HG02798 (cell line): Measurements from ENCODE around the gene ENKUR.

Experiments used
- ATAC-seq: cut with Tn5 transposase; IDR thresholded peaks from one replicate; pipeline ENCODE4 v1.9.1; 2021; ENCODE audit warnings: mild to moderate bottlenecking; ENCODE audit not compliant: unreplicated experiment, poor library complexity

The ENKUR gene

GRCh38 chr10:25015828-25016375 lies at the start of gene ENKUR:
Gene ENKUR, minus strand, starts transcription at chr10:25016158. Its CDS starts 222 bp downstream, at chr10:25015936.
- peak; percentile 68 for ATAC-seq

- no peak for ATAC-seq
Observed at GRCh38 chr10:25064401-25064800, 48.4 kb upstream of the ENKUR start.

- no peak for ATAC-seq
Observed at GRCh38 chr10:25063644-25064043, 47.7 kb upstream of the ENKUR start.

GRCh38 chr10:25063157-25063556 lies 47.2 kb upstream of the ENKUR start:
- no peak for ATAC-seq

GRCh38 chr10:25061711-25062449 lies 45.9 kb upstream of the ENKUR start:
- no peak for ATAC-seq

GRCh38 chr10:25061125-25061524 lies 45.2 kb upstream of the ENKUR start:
- ATAC-seq, result no peak

- ATAC-seq, result no peak
Observed at GRCh38 chr10:25059990-25060389, 44.0 kb upstream of the ENKUR start.

- no peak for ATAC-seq
Observed at GRCh38 chr10:25057886-25058285, 41.9 kb upstream of the ENKUR start.

- ATAC-seq, result no peak
Observed at GRCh38 chr10:25056726-25057125, 40.8 kb upstream of the ENKUR start.

- ATAC-seq, result no peak
Observed at GRCh38 chr10:25052012-25052411, 36.1 kb upstream of the ENKUR start.

GRCh38 chr10:25050402-25050801 lies 34.4 kb upstream of the ENKUR start:
- ATAC-seq, result no peak

GRCh38 chr10:25049966-25050365 lies 34.0 kb upstream of the ENKUR start:
- ATAC-seq, result no peak

GRCh38 chr10:25048450-25048849 lies 32.5 kb upstream of the ENKUR start:
- ATAC-seq, result no peak

- ATAC-seq, result no peak
Observed at GRCh38 chr10:25047591-25048301, 31.8 kb upstream of the ENKUR start.

GRCh38 chr10:25047088-25047487 lies 31.1 kb upstream of the ENKUR start:
- no peak for ATAC-seq

GRCh38 chr10:25046641-25047040 lies 30.7 kb upstream of the ENKUR start:
- no peak for ATAC-seq

GRCh38 chr10:25039531-25039930 lies 23.6 kb upstream of the ENKUR start:
- ATAC-seq, result no peak

- no peak for ATAC-seq
Observed at GRCh38 chr10:25038325-25038724, 22.4 kb upstream of the ENKUR start.

GRCh38 chr10:25036381-25036780 lies 20.4 kb upstream of the ENKUR start:
- ATAC-seq, result peak; percentile 62

GRCh38 chr10:25029519-25029918 lies 13.6 kb upstream of the ENKUR start:
- no peak for ATAC-seq

GRCh38 chr10:25028711-25029110 lies 12.8 kb upstream of the ENKUR start:
- no peak for ATAC-seq

GRCh38 chr10:25026463-25026862 lies 10.5 kb upstream of the ENKUR start:
- no peak for ATAC-seq
